HCT116 (cell line): ENCODE results near the gene M6PR. TPM values are rescaled to one million over a fixed set of nuclear protein-coding genes. Genes with fewer than 3 reads are reported as not detected.

ENCODE experiments used
- ATAC-seq: fragments of 200-7000 bp; cut with Tn5 transposase; 2 replicates; pipeline ENCODE4 v1.9.1; 2020; ENCODE audit warnings: mild to moderate bottlenecking, moderate library complexity
- BruUV-seq: library from RNA; stranded (reverse); fragments of 400-500 nt; replicated peaks from 2 replicates; lab custom pipeline; 2021; lab: Mats Ljungman, UMichigan
- CTCF ChIA-PET: fragments of 300-600 bp; sonication (Branson Sonifier 250); formaldehyde crosslinking; loops from one replicate; lab custom pipeline; 2021; ENCODE audit warnings: antibody characterized with exemption; lab: Charles Lee
- POLR2A ChIA-PET: fragments of 300-600, 350-600 bp; sonication (Branson Sonifier 250); formaldehyde crosslinking; loops from one replicate; lab custom pipeline; 2021; ENCODE audit warnings: antibody characterized with exemption; lab: Charles Lee
- RAD21 ChIA-PET, 2 experiments: fragments of 300-600 bp; sonication (Branson Sonifier 250); formaldehyde crosslinking; loops; one replicate each; lab custom pipeline; 2023; ENCODE audit warnings: low total read pairs in 2 of 2; ENCODE audit not compliant: uncharacterized antibody in 2 of 2, unreplicated experiment in 2 of 2, low non-redundant PET in 1 of 2; lab: Charles Lee
- DNase-seq: peaks from one replicate; pipeline ENCODE4 v3.0.0-alpha.2; 2010; ENCODE audit warnings: low read depth, low spot score
- H2AFZ ChIP-seq: fragments of 200-600 bp; shearing (Covaris generic), sonication (generic); 2 replicates; pipeline ENCODE4 v1.6.1; 2017; ENCODE audit warnings: low read depth, mixed run types, mixed read lengths, antibody characterized with exemption, low read length; ENCODE audit not compliant: poor library complexity, severe bottlenecking
- H3K27ac ChIP-seq: 2 replicates; pipeline ENCODE4 v1.5.1; 2012; ENCODE audit warnings: low read depth, low read length
- H3K27me3 ChIP-seq: fragments of 200-600 bp; sonication (generic); 2 replicates; pipeline ENCODE4 v1.6.1; 2016; ENCODE audit warnings: mixed run types, low read length, mixed read lengths; ENCODE audit not compliant: insufficient read depth
- H3K36me3 ChIP-seq, 2 experiments: fragments of 200-500 bp in 1 of 2; fragments of 200-600 bp in 1 of 2; sonication (Bioruptor generic) in 1 of 2; sonication (generic) in 1 of 2; 2 replicates each; pipeline versions ENCODE4 v1.5.1 to v1.6.1; 2014 to 2016; ENCODE audit warnings: low read length in 2 of 2, inconsistent platforms in 1 of 2, mixed read lengths in 1 of 2, mixed run types in 1 of 2; ENCODE audit not compliant: insufficient read depth in 2 of 2, control insufficient read depth in 1 of 2
- H3K4me1 ChIP-seq, 2 experiments: fragments of 200-600 bp in 1 of 2; sonication (generic) in 1 of 2; 2 replicates each; pipeline versions ENCODE4 v1.5.1 to v1.6.1; 2012 to 2017; ENCODE audit warnings: low read length in 2 of 2, inconsistent platforms in 1 of 2, mild to moderate bottlenecking in 1 of 2, mixed read lengths in 1 of 2, mixed run types in 1 of 2, moderate library complexity in 1 of 2; ENCODE audit not compliant: insufficient read depth in 2 of 2, control insufficient read depth in 1 of 2
- H3K4me2 ChIP-seq: fragments of 200-600 bp; sonication (generic); 2 replicates; pipeline ENCODE4 v1.6.1; 2017; ENCODE audit warnings: mixed run types, low read length, mixed read lengths
- H3K4me3 ChIP-seq, 2 experiments: fragments of 200-600 bp in 1 of 2; sonication (generic) in 1 of 2; replicated peaks in 1 of 2; 2 replicates each; pipeline ENCODE4 v1.5.1; 2011 to 2016; ENCODE audit warnings: low read length in 2 of 2, control low read depth in 1 of 2, low read depth in 1 of 2, mild to moderate bottlenecking in 1 of 2, mixed read lengths in 1 of 2, mixed run types in 1 of 2
- H3K79me2 ChIP-seq: fragments of 200-600 bp; sonication (generic); 2 replicates; pipeline ENCODE4 v1.6.1; 2017; ENCODE audit warnings: mild to moderate bottlenecking, mixed run types, low read length, moderate library complexity, mixed read lengths; ENCODE audit not compliant: insufficient read depth
- H3K9ac ChIP-seq: fragments of 200-600 bp; sonication (generic); 2 replicates; pipeline ENCODE4 v1.6.1; 2016; ENCODE audit warnings: low read length, mixed read lengths
- H3K9me2 ChIP-seq: fragments of 200-600 bp; sonication (generic), shearing (Covaris generic); 2 replicates; pipeline ENCODE4 v1.6.1; 2017; ENCODE audit warnings: mixed run types, mild to moderate bottlenecking, moderate library complexity; ENCODE audit not compliant: insufficient read depth
- H3K9me3 ChIP-seq, 2 experiments: fragments of 200-500 bp in 1 of 2; fragments of 200-600 bp in 1 of 2; sonication (Bioruptor generic) in 1 of 2; sonication (generic) in 1 of 2; 2 replicates each; pipeline ENCODE4 v1.6.1; 2014 to 2017; ENCODE audit warnings: low read length in 2 of 2, mixed read lengths in 2 of 2, inconsistent platforms in 1 of 2, low read depth in 1 of 2, mild to moderate bottlenecking in 1 of 2, mixed run types in 1 of 2, moderate library complexity in 1 of 2; ENCODE audit not compliant: control insufficient read depth in 1 of 2, insufficient read depth in 1 of 2
- H4K20me1 ChIP-seq: fragments of 200-600 bp; sonication (generic), shearing (Covaris generic); 2 replicates; pipeline ENCODE4 v1.6.1; 2017; ENCODE audit warnings: mixed run types, mild to moderate bottlenecking, moderate library complexity; ENCODE audit not compliant: insufficient read depth
- EGR1 ChIP-seq: IDR thresholded peaks from 2 replicates; pipeline ENCODE4 v1.6.1; 2012; ENCODE audit warnings: low read depth
- EZH2phosphoT487 ChIP-seq: fragments of 200-600 bp; IDR thresholded peaks from 2 replicates; pipeline ENCODE4 v1.6.1; 2018; ENCODE audit warnings: antibody characterized with exemption, borderline replicate concordance
- FOSL1 ChIP-seq: IDR thresholded peaks from 2 replicates; pipeline ENCODE4 v1.6.1; 2012; ENCODE audit warnings: low read depth
- JUND ChIP-seq: IDR thresholded peaks from 2 replicates; pipeline ENCODE4 v1.6.1; 2012
- POLR2A ChIP-seq: IDR thresholded peaks from 2 replicates; pipeline ENCODE4 v1.7.0; 2011; ENCODE audit warnings: borderline replicate concordance; ENCODE audit not compliant: insufficient read depth, insufficient read length; ENCODE audit errors: extremely low read depth
- POLR2AphosphoS5 ChIP-seq: IDR thresholded peaks from 2 replicates; pipeline ENCODE4 v1.6.1; 2011; ENCODE audit warnings: mild to moderate bottlenecking, low read depth, low read length, moderate library complexity
- REST ChIP-seq: IDR thresholded peaks from 2 replicates; pipeline ENCODE4 v1.6.1; 2012; ENCODE audit warnings: low read depth
- SRF ChIP-seq: IDR thresholded peaks from 2 replicates; pipeline ENCODE4 v1.6.1; 2012; ENCODE audit warnings: low read depth
- YY1 ChIP-seq: IDR thresholded peaks from 2 replicates; pipeline ENCODE4 v1.6.1; 2011; ENCODE audit warnings: low read length, low read depth, moderate library complexity, mild to moderate bottlenecking; ENCODE audit not compliant: insufficient replicate concordance; ENCODE audit errors: extremely low read depth
- ZFX ChIP-seq: fragments of 450-650 bp; IDR thresholded peaks from 2 replicates; pipeline ENCODE4 v1.6.1; 2017
- ZNF274 ChIP-seq: fragments of 200-500 bp; sonication (Bioruptor generic); IDR thresholded peaks from 2 replicates; pipeline ENCODE4 v1.6.1; 2014; ENCODE audit warnings: mild to moderate bottlenecking, low read depth, low read length, inconsistent platforms
- intact Hi-C: fragments of 100-400 bp; cut with micrococcal nuclease; formaldehyde crosslinking; loops from 2 replicates; pipeline ENCODE4 v1.10.0; 2022
- total RNA-seq: library from RNA; stranded (reverse); gene quantifications from one replicate; pipeline ENCODE4 v1.2.1, GENCODE V29; 2021; ENCODE audit not compliant: unreplicated experiment
- TF ChIP-seq, protein P1 (sequence below): IDR thresholded peaks from 2 replicates; pipeline ENCODE4 v1.6.1; 2012
- TF ChIP-seq, protein P2 (sequence below): IDR thresholded peaks from 2 replicates; pipeline ENCODE4 v1.6.1; 2012

The M6PR gene
- total RNA-seq, 1 experiment from 2014 or later = 142 TPM

DNA sequence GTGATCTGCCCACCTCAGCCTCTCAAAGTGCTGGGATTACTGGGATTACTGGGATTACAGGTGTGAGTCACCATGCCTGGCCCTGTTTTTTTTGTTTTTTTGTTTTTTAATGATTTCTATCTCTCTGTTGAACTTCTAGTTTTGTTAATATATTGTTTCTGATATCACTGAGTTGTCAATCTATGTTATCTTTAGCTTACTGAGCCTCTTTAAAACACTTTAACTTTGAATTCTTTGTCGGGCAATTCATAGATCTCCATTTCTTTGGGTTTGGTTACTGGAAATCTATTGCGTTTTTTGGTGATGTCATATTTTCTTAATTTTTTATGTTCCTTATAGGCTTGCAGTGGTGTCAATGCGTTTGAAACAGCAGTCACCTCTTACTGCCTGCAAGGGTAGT, 30.7 kb upstream of the M6PR start:
- Histone ChIP-seq H3K27ac (no peak overlapping the region), H3K9me2 (no peaks in the 10 kb centered on the region), H3K9ac (no peak overlapping the region), H4K20me1 (no peaks in the 10 kb centered on the region), H3K27me3 (no peaks in the 10 kb centered on the region), H3K9me3 (no peaks in the 10 kb centered on the region), H2AFZ (no peak overlapping the region), H3K36me3 (no peaks in the 10 kb centered on the region), H3K4me2 (no peak overlapping the region), H3K4me3 (no peak overlapping the region), H3K4me1 (no peaks in the 10 kb centered on the region), H3K79me2 (no peaks in the 10 kb centered on the region)
- ChIA-PET RAD21 (no interaction called here), CTCF (no interaction called here), POLR2A (no interaction called here)
- intact Hi-C loops = no loop called here
- DNase-seq (no peak), ATAC-seq (no peak)
- no peak for TF ChIP-seq REST
- TF ChIP-seq ZNF274 = no peak
- no peak for TF ChIP-seq POLR2AphosphoS5
- no peak for TF ChIP-seq FOSL1
- no TSS peak for BruUV-seq

GRCh38 chr12:8970432-8970831, 21.0 kb upstream of the M6PR start:
- ChIA-PET RAD21 (no interaction called here), CTCF (no interaction called here), POLR2A (no interaction called here)
- H3K27me3 ChIP-seq = no peaks in the 10 kb centered on the region
- TF ChIP-seq FOSL1 (no peak), ZNF274 (no peak), EGR1 (no peak), JUND (no peak), YY1 (no peak), SRF (no peak), POLR2AphosphoS5 (no peak), EZH2phosphoT487 (no peak), ZFX (no peak), POLR2A (no peak)
- TF ChIP-seq, protein P1, sequence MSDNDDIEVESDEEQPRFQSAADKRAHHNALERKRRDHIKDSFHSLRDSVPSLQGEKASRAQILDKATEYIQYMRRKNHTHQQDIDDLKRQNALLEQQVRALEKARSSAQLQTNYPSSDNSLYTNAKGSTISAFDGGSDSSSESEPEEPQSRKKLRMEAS = no peak
- TF ChIP-seq, protein P2, sequence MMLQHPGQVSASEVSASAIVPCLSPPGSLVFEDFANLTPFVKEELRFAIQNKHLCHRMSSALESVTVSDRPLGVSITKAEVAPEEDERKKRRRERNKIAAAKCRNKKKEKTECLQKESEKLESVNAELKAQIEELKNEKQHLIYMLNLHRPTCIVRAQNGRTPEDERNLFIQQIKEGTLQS = no peak
- H3K4me1 ChIP-seq = no peaks in the 10 kb centered on the region
- ATAC-seq (no peak), DNase-seq (no peak)
- intact Hi-C loops = no loop called here
- BruUV-seq = no TSS peak
- H4K20me1 ChIP-seq = no peaks in the 10 kb centered on the region
- H3K79me2 ChIP-seq = no peaks in the 10 kb centered on the region
- H3K27ac ChIP-seq = no peak overlapping the region
- no peak overlapping the region for H3K4me2 ChIP-seq
- no peak overlapping the region for H3K9ac ChIP-seq
- H3K9me2 ChIP-seq = no peaks in the 10 kb centered on the region
- no peak overlapping the region for H2AFZ ChIP-seq
- H3K36me3 ChIP-seq = no peaks in the 10 kb centered on the region
- no peak overlapping the region for H3K4me3 ChIP-seq
- H3K9me3 ChIP-seq = peaks cover 7 to 11% of the 10 kb centered on the region in 2 experiments; a peak in 2 of 4 replicates
